GM19324 (cell line): ENCODE data around the gene PKP4.

Experiments
- ATAC-seq: cut with Tn5 transposase; IDR thresholded peaks from one replicate; pipeline ENCODE4 v1.9.1; 2021; ENCODE audit warnings: mild to moderate bottlenecking, moderate library complexity; ENCODE audit not compliant: unreplicated experiment, low FRiP score

Gene PKP4

DNA sequence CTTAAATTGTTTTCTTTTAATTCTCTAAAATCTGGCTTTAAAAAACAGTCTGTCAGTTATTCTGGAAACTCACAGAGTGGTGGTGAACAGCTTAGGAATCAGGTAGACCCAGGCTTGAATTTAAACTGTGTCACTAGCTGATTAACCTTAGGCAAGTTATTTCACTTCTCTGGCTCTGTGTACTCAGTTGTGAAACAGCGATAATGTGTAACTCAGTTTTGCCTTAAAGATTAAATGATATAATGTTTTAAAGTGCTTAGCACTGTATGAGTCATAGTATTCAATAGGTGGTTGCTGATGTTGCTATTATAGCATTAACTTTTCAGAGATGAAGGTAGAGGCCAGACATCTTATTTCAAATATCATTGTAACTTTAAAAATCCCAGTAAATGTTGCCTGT is 40.7 kb downstream of the PKP4 start:
- no peak for ATAC-seq

DNA sequence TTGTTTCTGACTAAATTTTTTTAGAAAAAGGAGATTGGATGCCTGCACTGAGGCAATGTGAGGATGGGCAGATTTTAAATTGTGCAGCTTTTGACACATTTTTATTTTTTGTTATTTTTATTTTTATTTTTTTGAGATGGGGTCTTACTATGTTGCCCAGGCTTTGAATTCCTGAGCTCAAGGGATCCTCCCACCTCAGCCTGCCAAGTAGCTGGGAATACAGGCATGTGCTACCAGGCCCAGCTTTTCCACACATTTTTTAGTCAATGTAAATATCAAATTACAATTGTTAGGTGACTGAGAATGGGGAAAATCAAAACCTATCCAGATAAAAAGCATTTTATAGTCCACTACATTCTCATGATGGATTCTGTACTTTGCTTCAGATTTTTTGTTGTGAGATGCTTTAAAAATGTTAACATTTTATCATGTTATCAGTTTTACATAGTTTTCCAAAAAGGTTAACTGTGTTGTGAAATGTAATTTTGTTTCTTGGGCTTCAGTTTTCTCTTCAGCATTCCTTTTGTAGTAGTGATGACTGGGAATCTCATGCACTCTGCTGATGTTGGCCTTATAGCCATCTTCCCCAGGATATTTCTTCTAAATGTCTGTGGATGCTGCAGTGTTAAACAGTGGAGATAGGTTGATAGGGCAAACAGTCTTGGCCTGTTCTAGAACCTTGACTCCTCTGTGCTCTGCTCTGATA is 41.4 kb downstream of the PKP4 start:
- no peak for ATAC-seq

DNA sequence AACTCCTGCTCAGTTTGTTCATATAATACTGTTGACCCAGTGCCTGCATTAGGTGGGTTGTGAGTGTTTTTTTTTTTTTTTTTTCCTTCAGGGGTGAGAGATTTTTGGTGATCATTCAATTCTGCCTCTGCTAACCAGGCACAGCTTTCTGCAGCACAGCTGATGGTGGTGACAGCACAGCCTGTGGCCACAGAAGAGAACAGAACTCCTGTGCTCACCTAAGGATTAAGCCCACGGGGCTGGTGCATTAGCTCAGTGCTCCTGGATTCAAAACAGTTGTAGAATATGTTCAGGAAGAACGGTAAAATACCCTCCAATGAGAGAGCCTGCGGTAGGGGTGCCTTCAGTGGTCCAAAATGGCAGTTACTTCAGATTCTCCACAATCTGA is 42.0 kb downstream of the PKP4 start:
- ATAC-seq = no peak

DNA sequence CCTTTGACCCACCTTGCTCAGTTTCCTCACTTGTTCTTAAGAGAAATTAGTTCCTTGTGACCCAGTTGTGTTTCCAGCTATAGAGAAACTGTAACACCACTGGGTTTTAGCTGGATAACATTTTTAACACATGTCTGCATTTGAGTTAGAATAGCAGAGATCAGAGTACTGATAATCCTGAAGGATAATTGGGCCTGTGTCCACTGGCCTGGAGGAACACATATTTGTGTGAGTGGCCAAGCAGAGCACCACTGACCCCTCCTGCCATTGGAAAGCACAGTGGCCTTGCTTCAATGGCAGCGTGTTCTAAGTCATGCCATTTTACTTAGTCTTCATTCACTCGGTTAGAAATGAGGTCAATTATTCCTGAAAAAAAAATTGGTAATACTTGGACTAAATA is 42.6 kb downstream of the PKP4 start:
- no peak for ATAC-seq

DNA sequence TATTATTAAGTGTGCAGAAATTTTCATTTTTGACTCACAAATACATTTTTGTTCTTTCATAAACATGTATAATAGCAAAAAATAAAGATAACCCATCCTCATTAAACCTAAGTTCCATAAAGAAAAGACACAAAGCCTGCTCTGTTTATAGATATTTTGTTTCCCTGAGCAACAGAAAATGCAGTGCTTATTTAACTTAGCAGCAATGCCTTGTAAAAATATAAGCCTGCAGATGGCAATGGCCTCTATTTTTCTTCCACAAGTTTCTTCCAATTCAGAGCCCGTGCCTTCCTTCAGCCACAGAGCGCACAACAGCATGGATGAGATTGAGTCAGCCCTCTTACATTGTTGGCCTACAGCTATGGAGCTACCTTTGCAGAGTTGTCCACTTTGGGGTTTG is 43.6 kb downstream of the PKP4 start:
- ATAC-seq = no peak

DNA sequence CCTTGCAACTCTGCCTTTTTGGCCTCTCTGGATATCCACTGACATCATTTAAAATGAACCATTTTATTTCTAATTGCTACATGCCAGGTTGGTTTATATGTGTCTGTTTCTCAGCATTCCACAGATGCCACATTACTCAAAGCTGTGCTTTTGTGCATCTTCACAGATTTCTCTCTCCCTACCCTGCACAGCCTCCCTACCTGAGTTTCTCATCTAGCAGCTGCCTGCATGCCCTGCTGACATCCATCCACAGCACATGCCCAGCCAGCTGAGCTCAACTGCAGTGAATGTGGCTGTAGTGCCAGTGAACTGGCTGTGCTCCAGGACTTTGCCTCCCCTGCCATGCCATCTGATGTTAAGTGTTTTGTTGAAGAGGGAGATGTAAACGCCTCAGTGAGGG is 44.5 kb downstream of the PKP4 start:
- no peak for ATAC-seq

DNA sequence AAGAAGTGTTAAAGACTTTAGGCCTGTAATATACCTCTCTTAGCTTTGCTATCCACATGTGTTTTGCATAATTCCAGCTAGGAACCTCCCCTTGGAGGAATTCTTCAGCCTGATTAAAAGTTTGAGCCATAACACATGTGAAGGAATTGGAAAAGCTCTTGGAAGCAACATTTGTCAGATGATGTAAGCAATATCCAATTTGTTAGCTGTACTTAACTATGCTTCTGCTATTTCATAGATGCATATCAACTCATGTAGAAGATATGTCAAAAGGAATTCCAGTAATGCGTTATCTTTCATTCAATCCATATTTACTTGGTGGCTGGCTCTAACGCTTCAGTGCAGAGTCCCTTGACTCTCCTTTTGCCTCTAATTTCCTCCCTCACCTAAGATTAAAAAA is 46.2 kb downstream of the PKP4 start:
- no peak for ATAC-seq

DNA sequence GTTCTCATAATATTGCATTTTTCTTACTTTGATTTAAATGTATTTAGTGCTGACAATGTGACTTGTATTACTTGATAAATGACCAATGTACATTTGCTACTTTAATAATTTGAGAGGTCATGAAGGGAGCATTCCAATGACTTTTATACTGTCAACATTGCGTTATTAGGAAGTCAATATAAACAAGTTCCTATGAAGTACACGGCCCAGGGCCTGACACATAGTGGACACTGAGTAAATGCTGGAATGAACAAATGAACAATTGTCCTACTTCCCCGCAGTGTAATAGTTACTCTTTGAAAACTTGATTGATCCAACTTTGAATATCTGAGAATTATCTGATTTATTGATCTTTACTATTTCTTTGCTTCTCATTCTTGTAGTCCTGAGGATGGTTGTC is 47.3 kb downstream of the PKP4 start:
- ATAC-seq = no peak

DNA sequence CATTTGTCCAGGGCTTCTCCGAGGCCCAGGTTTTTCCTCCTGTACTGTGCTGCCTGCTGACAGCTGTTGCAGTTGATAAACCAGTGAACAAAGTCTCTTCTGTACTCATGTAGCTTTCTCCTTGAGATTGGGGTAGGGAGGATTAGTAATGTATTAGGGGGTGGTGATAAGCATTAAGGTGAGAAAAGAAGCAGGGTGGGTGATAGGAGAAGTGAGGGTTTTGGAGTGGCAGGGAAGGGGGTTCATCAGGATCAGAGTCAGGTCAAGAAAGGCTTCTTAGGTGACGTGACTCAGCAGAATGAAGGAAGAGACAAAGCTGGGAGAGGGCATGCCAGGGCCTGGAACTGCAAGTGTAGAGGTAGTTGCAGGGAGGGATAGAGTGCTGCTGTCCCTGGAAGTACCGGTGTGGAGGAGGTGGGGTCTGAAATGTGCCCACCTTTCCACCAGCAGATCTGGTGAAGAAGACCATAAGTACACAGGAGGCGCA is 48.7 kb downstream of the PKP4 start:
- ATAC-seq = no peak

DNA sequence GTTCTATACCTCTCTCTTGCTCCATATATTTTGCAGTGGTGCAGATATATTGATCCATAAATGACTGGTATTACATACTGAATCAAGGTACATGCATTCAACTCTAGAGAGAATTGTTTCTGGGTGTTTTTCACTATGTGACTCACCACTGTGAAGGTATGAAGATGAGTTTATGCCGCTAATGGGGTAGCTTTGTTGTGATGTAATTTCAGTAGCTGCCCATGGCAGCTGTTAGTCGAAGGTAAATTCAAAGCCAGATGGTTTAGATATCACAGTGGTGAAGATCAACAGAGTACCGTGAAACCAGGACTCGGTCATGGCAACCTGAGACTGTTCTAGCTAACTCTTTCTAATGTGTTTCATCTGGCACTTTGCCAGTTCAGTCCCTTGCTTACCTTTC is 50.4 kb downstream of the PKP4 start:
- ATAC-seq = no peak

DNA sequence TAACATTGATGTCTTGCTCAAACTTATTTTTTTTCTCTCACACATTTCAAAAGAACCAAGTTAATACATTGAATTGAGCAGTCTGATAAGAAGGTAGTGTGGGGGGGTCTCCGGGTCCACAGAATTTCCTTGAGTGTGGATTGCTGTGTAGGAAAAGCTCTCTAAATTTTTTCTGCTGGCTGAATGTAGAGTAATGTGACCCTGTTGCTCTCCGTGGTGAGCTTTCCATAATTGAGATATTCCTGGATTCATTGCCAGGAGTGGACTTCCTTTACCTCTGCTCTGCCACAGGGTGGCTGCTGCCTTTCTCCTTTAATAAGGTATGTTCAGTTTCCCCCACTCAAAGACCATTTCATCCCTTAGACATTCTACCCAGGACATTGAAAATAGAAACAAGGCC is 50.9 kb downstream of the PKP4 start:
- no peak for ATAC-seq

DNA sequence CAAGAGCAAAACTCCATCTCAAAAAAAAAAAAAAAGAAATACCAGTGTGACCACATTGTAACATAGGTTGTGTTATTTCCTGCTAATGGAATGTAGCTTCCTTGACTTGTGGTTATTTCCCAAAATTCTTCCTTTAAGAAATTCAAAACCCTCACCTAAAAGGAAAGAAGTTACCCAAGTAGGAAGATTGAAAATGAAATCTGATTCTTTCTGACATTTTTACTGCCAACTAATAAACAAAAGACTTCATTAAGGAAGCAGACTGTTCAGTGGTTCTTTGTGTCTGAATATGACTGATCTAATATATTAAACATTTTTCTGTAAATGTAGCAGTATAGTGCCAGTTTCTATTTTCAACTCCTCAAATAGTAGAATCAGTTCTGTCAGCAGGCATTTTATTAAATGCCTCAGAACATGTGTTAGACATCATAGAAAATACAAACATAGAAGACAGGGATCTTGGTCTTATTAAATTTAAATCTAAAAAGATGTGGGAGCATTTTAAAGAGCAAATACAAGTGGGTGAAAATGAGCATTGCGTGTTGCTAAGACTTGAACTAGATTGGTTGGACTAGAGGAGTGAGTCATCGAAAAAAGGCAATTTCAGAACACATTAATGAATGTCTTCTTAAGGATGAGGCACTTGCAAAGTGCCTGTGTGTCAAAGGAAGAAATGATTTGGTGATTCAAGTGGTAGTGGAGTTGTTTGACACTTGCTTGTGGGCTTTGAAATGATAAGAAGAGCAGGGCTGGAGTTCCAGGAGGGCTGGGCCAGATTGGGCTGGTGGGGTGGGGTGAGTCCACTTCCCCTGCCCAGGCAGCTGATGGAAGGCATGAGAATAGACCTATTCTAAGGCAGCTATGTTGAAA is 53.4 kb downstream of the PKP4 start:
- ATAC-seq = no peak

DNA sequence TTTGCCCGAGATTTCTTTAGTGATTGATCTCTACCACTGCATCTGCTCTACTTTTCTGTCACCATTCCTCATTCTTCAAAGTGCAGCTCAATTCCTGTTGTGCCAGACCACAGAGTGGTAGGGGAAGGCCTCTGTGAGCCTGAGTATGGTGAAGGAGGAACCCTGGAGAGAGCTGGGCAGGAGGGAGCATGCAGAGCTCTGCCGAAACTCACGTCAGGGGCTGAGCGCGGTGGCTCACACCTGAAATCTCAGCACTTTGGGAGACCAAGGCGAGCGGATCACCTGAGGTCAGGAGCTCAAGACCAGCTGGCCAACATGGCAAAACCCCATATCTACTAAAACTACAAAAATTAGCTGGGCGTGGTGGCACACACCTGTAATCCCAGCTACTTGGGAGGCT is 54.1 kb downstream of the PKP4 start:
- ATAC-seq = no peak

DNA sequence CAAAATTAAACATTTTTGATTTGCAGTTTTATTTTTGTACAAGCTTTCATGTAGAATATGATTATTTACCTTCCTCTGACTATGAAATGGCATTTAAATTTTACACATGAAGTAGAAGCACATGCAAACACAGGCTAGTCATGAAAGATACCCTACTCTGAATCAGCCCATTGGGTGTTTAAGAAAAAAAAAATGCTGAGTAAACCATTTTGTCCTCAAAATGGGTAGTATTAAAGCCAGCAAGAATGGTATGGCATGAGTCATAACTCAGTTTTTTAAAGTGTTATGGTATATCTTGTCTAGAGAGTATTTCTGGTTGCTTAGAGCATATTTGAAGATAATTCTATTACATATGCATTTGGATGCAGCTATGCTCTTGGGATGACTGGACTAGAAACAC is 55.0 kb downstream of the PKP4 start:
- no peak for ATAC-seq

DNA sequence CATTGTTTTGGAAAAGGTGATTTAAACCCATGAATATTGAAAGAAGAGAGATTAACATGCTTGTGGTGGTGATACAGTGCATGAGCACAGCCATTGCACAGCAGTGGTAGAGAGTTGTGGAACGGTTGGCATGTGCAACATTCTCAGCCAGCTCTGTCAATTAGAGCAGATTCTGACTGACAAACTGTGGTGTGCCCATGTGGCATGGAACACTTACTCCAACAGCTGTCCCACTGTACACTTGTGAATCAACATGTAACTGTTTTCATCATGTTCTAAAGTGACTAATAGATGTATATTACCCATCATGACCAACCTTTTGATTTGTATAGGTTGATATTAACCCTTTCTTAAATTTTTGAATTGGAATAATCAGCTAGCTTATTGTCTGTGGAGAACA is 55.6 kb downstream of the PKP4 start:
- ATAC-seq = no peak

DNA sequence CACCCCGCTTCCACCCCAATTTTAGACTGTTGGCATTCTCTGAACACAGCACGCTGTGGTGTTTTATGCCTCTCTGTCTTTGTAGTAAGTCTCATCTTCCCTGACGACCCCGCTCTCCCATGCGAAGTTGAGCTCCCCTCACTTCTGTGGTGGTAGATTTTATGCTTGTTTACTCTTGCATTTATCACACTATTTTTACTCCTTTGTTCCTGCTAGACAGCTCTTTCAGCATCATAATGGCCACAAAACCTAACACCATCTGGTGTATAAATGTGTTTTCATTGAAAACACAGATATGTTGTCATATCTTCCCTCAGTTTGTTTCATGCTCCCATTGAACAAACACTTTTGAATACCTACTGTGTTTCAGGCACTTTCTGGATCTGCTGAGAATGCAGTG is 57.1 kb downstream of the PKP4 start:
- ATAC-seq = no peak

DNA sequence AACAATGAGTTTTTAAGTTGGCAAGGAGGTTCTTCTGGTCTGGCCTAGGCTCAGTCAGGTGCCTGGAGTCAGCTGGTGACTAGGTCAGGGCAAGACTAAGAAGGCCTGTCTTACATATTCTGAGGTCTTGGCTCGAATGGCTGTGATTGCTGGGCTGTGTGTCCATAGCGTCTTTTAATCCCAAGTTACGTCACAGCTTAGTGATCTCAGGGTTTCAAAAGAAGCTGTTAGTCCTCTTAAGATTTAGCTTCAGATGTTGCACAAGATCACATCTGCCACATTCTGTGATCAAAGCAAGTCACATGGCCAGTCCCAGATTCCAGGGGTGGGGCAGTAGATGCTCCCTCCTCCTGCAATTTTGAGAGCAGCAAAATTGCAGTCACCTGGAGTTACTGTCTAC is 61.3 kb downstream of the PKP4 start:
- ATAC-seq = no peak

DNA sequence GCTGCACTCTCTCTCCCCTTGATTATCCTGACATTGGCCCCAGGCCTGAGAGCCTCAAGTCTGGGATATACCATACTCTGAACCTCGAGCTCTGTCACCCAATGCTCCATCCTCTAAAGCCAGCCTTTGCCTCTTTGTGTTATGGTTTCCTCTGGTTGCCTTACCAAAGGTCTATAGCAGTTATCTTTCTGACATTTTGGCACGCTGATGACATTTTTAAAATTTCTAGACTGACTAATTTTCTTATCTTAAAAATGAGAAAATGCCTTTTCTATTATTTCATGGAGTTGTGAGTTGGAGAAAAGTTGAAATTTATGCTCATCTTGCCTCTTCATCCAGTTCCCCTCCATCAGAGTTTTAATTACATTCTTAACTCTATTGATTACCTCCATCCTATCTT is 62.7 kb downstream of the PKP4 start:
- ATAC-seq = no peak

DNA sequence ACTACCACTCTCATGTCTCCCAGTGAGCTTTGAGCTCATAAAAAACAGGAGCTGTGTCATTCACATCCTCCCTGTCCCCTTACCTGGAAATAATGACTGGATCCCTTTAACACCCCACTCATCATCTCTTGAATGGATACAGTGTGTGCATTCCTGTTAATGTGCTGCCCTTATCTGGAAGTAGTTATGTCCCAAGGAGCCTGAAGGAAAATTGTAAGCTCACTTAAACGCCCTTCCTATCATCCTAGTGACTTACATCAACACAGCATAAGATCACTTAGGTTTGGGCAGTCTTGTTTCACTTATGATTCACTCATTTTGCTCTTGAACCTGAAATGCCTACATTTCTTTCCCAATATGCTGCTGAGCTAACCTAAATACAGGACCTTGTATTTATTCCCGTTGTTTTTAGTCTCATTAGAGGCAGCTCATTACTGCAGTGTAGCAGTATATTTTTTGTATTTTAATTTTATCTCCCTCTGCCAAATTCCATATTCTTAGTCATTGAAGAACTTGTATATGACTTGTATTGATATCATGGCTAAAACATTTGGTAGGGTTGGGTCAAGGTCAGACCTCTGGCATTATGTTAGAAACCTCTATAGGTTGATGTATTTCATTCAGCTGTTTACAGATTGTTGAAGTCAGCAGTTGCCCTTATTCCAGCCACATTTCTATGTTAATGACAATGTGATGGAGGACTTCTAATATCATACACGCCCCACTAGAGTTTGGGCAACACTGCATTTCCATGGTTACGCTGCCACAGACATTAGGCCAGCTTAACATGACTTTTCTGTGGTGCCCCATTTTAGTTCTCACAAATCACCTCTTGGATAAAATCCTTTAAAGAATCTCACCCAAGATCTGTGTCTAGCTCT is 72.9 kb downstream of the PKP4 start:
- no peak for ATAC-seq

DNA sequence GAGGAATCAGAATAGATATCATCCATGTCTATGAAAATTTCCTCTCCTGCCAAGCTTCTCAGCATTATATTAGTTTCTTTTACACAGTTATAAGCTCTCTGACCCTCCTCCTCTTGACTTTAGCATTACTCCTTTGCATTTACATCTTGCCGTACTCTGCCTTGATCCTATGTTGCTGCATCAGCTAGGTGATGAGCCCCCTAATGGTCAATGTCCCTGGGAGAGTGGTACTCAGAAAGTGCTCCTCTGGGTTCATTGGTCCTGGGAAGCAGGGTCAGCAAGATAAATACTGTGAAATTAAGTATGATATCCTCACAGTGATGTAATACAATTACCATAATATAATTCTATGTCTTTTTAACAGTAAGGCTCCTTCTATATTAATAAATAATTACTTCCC is 74.1 kb downstream of the PKP4 start:
- ATAC-seq = no peak

DNA sequence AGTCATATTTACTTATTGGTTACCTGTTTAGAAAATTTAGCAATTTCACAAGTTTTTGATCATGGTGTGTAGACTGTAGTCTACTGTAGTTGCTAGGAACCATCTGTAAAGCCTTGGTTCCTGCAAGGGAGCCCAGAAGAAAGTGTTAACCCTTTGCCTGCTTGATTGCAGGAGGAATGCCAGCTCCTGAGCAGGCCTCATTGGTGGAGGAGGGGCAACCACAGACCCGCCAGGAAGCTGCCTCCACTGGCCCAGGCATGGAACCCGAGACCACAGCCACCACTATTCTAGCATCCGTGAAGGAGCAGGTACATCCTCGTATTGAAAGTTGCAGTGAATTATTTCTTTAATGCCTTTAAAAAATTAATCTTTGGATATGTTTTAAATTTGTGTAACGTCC is 76.3 kb downstream of the PKP4 start:
- ATAC-seq = no peak
